ENCODE measurements around the gene DLGAP1.
"Not testable (repeated sequence)": the region's sequence is repeated elsewhere in the genome, so short reads cannot be mapped to it uniquely, and the experiment has no call there.

Gene DLGAP1

DNA sequence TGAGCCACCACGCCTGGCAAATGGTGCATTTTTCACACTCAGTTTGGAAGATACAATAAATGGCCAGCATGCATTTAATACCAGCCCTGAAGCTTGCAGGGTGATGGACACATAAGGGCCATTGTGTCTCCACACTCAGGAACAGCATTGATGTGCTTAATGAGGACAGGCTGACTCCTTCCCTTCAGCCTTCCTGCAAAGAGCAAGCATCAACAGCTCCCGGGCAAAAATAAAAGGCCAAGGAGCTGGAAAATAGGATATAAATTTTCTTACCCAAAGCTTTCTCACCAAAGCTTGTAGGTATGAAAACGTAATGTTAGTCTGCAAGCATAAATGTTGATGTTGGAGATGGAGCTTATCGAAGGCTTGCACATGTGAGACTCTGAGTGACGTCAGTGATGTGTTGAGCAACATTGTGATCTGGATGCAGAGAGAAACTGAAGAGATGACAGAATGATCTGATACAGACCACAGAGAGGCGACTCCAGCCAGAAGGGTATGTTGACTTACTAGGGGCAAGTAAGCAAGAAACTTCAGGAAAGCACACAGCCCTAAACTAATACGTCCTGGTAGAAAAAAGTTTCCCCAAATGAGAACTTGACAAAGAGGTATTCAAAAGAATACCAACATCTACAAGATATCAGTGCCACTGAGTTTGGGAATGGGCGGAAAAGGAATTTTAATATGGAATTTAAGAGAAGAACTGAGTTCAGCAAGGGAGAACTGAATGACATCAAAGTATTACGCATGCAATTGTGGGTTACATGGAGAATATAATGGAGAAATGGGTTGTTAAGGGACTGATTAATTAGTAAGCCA, 748.6 kb downstream of the DLGAP1 start:
- H3K27ac ChIP-seq, result no peak overlapping the region
- TF ChIP-seq ZFX (IDR thresholded peaks at IDR 0.05; ENCODE audit: borderline replicate concordance), result no peak
- TF ChIP-seq, protein P1, sequence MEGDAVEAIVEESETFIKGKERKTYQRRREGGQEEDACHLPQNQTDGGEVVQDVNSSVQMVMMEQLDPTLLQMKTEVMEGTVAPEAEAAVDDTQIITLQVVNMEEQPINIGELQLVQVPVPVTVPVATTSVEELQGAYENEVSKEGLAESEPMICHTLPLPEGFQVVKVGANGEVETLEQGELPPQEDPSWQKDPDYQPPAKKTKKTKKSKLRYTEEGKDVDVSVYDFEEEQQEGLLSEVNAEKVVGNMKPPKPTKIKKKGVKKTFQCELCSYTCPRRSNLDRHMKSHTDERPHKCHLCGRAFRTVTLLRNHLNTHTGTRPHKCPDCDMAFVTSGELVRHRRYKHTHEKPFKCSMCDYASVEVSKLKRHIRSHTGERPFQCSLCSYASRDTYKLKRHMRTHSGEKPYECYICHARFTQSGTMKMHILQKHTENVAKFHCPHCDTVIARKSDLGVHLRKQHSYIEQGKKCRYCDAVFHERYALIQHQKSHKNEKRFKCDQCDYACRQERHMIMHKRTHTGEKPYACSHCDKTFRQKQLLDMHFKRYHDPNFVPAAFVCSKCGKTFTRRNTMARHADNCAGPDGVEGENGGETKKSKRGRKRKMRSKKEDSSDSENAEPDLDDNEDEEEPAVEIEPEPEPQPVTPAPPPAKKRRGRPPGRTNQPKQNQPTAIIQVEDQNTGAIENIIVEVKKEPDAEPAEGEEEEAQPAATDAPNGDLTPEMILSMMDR (IDR thresholded peaks at IDR 0.05), result no peak

GRCh38 chr18:3704556-3705344, 750.4 kb downstream of the DLGAP1 start:
- no peak overlapping the region for H3K27ac ChIP-seq
- TF ChIP-seq, protein P1 (IDR thresholded peaks at IDR 0.05), result no peak
- TF ChIP-seq ZFX (IDR thresholded peaks at IDR 0.05; ENCODE audit: borderline replicate concordance), result no peak

GRCh38 chr18:3703732-3704176, 751.4 kb downstream of the DLGAP1 start:
- no peak overlapping the region for H3K27ac ChIP-seq
- no peak for TF ChIP-seq ZFX (IDR thresholded peaks at IDR 0.05; ENCODE audit: borderline replicate concordance)
- TF ChIP-seq, protein P1 (IDR thresholded peaks at IDR 0.05), result peak; percentile 75

DNA sequence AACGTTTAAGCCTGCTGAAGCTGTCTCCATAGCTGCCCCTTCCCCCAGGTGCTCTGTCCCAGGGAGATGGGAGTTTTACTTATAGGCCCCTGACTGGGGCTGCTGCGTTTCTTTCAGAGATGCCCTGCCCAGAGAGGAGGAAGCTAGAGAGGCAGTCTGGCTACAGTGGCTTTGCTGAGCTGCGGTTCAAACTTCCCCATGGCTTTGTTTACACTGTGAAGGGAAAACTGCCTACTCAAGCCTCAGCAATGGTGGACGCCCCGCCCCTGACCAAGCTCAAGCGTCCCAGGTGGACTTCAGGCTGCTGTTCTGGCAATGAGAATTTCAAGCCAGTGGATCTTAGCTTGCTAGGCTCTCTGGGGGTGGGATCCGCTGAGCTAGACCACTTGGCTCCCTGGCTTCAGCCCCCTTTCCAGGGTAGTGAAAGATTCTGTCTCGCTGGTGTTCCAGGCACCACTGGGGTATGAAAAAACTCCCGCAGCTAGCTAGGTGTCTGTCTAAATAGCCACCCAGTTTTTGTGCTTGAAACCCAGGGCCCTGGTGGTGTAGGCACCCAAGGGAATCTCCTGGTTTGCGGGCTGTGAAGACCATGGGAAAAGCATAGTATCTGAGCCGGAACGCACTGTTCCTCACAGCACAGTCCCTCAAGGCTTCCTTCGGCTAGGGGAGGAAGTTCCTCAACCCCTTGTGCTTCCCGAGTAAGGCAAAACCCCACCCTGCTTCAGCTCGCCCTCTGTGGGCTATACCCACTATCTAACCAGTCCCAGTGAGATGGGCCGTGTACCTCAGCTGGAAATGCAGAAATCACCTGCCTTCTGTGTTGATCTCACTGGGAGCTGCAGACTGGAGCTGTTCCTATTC, 755.2 kb downstream of the DLGAP1 start:
- not testable (repeated sequence) for H3K27ac ChIP-seq

DNA sequence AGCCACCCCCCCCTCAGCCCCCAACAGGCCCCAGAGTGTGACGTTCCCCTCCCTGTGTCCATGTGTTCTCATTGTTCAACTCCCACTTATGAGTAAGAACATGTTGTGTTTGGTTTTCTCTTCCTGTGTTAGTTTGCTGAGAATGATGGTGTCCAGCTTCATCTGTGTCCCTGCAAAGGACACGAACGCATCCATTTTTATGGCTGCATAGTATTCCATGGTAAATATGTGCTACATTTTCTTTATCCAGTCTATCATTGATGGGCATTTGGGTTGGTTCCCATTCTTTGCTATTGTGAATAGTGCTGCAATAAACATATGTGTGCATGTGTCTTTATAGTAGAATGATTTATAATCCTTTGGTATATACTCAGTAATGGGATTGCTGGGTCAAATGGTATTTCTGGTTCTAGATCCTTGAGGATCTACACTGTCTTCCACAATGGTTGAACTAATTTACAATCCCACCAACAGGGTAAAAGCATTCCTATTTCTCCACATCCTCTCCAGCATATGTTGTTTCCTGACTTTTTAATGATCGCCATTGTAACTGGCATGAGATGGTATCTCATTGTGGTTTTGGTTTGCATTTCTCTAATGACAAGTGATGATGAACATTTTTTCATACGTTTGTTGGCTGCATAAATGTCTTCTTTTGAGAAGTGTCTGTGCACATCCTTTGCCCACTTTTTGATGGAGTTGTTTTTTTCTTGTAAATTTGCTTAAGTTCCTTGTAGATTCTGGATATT, 760.9 kb downstream of the DLGAP1 start:
- H3K27ac ChIP-seq, result not testable (repeated sequence)

GRCh38 chr18:3693410-3693809, 761.7 kb downstream of the DLGAP1 start:
- TF ChIP-seq ZFX (IDR thresholded peaks at IDR 0.05; ENCODE audit: borderline replicate concordance), result no peak
- TF ChIP-seq, protein P1 (IDR thresholded peaks at IDR 0.05), result no peak
- no peak overlapping the region for H3K27ac ChIP-seq

GRCh38 chr18:3692691-3693090, 762.4 kb downstream of the DLGAP1 start:
- TF ChIP-seq ZFX (IDR thresholded peaks at IDR 0.05; ENCODE audit: borderline replicate concordance), result no peak
- TF ChIP-seq, protein P1 (IDR thresholded peaks at IDR 0.05), result no peak
- no peak overlapping the region for H3K27ac ChIP-seq
